Activated CD4-positive, CD25-positive, alpha-beta regulatory T cell (primary cell): ENCODE data around the gene MANBA.

ENCODE experiments used
- DNase-seq, 4 experiments: peaks; one replicate each; lab custom pipeline; 2025; lab: John Stamatoyannopoulos, UW

The MANBA gene

DNA sequence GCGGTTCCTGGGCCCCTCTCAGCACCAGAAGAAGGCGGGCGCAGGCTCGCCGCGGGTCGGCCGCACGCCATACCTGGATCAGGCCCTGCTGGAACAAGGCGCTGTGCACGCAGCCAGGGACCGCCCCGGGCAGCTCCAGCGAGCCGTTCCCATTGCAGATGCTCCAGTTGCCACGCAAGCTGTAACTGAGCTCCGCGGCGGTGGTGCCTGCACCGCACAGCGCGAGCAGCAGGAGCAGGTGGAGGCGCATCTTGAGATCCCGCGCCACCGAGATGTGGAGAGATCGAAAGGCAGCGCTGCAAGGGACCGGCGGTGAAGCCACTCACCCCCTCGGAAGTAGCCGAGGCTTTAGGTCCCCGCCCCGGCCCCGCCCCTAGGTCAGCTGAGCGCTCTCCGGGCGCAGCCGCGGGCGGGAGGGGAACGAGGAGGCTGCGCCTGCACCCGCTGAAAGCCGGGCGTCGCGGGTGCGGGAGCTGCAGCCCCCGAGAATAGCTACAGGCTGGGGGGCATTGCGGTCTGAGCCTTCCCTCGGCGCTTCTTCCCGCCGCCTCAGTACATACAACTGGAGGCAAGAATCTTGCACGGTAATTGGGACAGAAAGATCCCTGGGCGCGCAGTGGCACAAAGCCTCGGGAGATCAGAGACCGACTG is at the start of gene MANBA:
TSS of gene MANBA (minus strand) at position 324 of the 651 bp plus-strand sequence. CDS start at position 250, 74 bp downstream.
- DNase-seq, result peak; percentile 63 to 79 (median 70)

DNA sequence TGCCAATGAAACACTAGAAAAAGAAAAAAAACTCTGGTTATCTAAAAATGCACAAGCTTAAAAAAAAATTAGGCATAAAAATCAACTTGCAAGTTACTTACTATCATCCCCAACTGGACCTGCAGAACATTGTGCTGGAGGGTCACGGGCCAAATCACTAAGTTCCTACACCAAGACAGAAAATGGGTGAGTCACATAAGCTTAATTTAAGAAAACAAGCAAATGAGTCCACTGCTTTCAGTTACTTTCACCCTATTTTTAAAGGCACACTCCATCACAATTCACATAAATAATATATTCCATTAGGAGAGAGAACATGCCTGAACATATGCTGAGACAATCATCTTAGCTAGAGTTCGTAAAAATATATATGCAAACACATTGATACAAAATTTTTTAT is 48.9 kb upstream of the MANBA start:
- no peak for DNase-seq

DNA sequence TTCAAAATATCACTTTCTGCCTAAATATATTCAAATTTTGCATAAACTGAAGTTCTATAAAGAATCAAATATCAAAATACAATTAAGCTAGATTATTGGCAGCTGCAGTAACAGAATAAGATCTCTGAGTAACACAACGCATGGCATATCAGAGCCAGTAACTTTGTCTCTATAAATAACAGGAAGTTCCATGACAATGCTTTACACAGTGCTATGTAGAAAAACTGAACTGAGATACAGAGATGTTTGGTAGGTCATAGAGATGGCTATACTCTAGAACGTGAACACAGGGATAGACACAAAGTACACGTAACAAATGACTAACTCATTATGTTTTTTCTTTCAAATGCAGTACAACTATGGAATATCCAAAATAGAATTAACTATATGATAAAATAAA is 48.4 kb upstream of the MANBA start:
- DNase-seq, result no peak

DNA sequence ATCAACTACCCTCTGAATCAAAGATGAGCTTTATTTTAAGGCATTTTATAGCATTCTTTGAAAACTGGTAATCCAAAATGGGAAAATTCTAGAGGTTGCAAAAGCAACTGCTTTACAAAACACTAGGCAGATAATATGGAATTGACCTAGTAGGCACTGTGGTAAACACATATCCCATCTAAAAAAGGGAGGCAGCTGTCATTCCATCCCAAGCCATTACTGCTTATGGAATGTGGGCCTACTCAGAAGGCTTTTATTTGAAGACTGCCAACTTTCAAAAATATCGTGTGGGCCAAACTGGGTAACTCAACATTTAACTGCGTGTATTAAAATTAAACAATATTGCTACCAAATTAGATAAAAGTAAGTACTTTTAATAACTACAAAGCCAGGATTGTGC is 47.2 kb upstream of the MANBA start:
- DNase-seq, result no peak

DNA sequence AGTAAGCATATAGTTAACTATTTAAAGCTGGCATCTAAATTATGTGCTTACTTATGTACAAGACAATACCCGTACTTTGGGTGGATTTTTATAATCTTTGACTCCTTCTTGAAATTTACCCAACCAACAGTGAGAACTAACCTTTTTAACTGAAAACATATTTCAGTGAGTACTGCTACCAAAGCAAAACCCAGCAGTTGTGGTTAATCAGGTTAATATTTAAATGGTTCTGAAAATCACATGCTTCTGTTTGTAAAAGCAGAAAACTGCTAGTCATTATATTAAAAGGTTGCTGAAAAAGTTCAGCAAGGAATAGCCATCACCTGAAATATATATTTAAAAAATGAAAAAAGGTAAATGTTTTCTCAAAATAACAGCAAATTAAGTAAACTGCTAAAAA is 46.6 kb upstream of the MANBA start:
- DNase-seq, result no peak

DNA sequence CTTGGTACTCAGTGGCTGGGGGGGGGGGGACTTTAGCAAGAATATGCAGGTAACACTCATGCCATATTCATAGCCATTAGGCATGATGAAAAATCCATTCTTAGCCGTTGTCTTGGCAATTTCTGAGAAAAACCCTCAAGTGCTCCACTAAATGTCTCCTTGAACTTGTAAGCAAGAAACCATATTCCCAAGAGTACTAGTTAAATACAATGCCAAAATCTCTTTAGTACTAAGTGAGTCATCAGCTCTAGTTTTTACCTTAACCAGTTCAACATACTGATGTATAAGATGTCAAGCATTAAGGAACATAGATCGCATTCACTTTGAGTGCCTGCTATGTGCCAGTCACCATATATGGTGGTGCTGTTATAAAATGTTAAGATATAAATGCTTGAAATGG is 39.0 kb upstream of the MANBA start:
- no peak for DNase-seq

DNA sequence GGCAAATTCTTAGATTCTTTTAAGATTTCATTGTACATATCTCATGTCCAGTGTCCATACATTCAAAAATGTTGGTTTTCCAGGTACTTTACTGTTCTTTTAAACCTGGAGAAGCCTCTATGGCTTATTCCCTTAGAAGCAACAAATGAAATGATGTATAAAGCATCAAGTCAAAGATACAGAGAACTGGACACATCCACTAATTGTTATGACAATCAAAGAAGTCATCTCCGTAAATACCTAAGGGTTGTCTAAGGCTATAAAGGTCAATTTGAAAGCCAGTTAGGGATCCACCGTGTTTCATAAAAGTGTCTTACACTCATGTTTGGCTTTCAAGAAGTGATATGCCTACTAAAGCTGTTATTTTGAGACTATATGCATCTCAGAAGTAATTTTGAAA is 34.2 kb upstream of the MANBA start:
- no peak for DNase-seq

DNA sequence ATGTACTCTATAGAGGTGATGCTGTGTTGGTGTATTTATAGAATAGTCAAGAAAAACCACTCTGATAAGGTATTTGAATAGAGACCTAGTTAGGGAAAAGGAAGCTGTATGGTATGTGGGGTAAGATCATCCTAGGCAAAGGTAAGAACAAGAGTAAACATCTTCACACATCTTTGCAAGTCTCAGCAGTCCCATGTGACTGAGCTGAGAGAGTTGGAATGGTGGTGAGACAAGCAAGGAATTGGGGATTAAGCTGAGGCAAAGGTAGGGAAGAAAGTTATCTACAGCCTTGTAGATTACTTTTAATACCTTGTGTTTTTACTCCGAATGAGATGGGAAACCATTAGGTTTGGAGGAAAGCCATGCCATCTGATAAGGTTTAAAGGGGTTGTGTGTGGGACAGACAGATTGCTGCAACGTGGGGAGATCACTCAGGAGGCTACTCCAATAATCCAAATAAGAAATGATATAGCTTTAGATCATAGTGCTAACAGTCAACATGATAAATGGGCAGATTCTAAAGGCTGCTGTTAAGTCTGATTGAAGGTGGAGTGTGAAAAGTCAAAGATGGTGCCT is 31.7 kb upstream of the MANBA start:
- DNase-seq, result no peak

DNA sequence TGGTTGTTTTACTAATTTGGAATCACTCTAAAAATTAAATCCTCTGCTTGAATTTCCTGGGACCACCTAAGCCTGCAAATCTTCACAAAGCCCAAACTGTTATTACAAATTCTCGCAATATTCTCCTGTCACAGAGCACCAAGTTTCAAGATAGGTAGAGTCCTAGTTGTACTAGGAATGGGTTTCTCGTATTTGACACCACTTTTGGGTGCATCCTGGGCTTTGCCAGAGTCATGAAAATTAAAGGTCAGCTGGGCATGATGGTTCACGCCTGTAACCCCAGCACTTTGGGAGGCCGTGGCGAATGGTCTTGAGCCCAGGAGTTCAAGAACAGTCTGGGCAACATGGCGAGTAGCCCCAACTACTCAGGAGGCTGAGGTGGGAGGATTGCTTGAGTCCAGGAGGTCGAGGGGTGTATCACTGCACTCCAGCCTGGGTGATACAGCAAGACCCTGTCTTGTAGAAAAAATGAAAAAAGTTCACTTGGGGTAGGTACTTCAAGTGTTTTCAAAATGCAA is 30.6 kb upstream of the MANBA start:
- no peak for DNase-seq

DNA sequence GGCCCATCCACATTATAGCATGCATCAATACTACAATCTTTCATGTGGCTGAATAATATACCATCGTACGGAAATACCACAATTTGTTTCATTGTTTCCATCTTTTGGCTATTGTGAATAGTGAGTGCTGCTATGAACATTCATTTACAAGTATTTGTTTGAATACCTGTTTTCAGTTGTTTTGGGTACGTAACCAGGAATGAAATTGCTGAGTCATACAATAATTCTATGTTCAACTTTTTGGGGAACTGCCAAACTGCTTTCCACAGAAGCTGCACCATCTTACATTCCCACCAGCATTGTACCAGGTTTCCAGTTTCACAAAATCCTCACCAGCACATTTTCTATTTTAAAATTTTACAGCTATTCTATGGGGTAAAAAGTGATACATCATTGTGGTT is 28.5 kb upstream of the MANBA start:
- DNase-seq, result no peak

DNA sequence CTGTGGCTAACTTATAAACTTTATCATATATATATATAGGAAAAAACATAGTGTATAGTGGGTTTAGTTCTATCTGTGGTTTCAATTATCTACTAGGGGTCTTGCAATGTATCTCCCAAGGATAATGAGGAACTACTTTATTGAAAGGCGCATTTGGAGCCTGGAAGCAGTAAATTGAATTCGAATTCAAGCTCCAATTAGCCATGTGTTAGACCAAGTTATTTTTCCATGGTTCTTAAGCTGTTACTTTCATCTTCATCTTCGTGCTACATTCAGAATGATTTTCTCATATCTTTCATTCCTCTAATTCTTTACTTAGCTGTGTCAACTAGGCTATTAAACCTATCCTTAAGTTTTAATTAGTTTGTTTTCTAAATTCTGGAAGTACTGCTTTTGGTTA is 27.2 kb upstream of the MANBA start:
- DNase-seq, result no peak

DNA sequence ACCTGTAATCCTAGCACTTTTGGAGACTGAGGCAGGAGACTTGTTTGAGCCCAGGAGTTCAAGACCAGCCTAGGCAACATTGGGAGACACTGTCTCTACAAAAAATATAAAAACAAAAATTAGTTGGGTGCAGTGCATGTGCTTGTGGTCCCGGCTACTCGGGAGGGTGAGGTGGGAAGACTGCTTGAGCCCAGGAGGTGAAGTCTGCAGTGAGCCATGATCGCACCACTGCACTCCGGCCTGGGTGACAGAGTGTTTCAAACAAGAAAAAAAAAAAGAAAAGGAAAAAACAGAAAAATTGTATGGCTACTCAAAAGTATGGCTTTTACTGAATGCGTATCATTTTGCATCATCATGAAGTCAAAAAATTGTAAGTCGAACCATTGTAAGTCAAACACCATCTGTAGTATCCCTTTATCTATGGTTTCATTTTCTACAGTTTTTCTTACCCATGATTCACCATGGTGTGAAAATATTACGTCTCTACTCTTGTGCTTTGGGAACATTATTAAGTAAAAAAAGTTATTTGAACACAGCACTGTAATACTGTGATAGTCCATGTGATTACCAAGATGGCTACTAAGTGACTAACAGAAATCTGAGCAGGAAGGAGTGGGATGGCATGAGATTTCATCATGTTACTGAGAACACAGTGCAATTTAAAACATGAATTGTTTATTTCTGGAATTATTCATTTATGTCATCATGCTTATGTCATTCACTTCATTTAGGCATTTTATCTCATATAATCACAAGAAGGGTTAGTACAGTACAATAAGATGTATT is 26.5 kb upstream of the MANBA start:
- no peak for DNase-seq

DNA sequence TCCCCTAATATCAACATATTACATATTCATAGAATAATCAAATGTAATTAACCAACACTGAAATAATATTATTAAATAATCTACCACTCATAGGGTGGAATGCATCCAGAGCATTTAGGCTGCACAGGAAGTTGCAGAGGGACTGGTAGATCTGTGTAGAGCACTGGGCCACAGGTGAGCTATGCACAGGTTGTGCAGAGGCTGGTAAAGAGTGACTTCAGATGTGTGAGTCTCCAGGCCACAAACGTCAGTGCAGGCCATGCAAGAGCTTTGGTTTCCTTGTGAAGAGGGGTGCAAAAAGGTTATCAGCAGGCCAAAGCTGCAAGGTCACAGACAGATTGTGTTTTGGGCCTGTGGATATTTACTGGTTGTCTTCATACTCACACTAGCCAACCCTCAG is 25.5 kb upstream of the MANBA start:
- no peak for DNase-seq

DNA sequence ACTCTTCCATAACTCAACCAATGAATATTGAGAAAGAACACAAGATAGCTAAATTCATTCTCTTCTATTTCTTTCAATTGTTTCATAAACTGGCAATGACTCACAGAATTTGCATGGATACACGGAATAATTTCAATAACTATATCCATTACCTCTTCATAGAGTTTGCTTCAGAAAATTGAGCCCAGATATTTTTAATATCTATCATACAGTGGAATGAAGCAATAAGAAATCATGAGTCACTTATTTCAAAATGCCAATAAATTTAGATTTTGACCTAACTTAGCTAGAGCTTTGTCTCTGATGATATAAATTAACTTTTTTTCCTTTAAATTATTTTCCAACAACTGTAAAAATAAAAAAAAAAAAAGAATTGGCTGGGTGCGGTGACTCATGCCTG is 22.2 kb upstream of the MANBA start:
- DNase-seq, result no peak

DNA sequence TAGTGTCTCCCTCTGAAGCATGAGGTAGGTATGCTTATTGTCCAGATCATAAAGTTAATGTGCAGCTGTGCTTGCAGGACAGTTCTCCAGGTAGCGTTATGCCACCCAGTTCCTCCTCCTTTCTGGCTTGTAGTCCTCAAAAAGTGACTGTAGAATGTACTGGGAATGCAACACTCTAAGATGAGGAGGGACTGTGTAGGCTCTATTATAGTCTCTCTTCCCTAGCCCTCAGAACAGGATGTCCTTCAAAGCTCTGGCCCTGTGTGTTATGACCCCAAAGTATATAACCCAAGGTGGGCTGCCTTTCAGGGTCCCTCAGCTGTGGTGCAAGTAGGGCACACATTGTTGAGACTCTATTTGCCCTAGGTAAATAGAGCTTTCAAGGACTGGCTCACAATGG is 20.8 kb upstream of the MANBA start:
- no peak for DNase-seq

DNA sequence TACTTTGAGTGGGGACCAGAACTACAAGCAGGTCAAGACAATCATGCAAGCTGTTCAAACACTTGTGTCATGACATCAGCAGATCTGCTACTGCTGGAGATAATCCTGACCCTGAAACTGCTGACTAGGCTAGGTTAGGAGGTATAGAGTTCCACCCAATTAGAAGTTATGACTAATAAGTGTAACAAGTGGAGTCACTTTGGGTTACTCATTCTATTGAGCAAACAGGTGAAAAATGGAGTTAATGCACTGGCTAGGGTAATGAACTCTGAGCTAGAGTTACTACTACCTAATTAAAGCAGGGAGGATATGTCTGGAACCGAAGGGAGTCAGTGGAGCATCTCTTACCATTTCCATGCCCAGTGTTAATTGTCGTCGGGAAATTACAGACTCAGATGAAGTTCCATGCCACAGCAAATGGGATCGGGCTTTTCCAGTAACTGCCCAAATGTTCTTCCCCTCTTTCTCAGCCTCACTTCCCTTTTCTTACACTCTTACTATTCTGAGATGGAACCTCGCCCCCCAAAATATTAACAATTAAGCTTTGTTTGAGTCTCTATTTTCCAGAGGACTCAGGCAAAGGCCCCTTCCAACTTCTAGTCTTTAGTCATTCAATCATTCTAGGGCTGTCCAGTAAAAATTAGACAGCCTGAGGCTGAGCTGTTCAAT is 19.8 kb upstream of the MANBA start:
- no peak for DNase-seq

DNA sequence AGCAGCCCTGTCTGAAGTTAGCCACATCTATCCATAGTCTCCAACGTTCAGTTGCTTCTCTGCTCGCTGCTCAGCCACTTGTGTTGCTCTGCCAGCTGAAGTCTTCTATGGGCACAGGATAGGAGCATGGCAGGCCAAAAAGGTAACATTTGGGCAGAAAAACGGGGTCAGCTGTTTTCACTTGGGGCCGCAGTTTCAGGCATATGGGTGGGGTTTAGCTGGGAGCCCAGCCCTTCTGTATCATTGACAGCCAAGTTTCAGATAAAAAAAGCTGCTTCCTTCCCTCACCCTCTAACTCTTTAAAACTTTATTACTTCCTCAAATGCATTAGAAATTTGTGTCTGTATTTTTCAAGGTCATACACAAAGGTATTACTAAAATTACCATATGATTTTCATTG is 18.4 kb upstream of the MANBA start:
- no peak for DNase-seq

DNA sequence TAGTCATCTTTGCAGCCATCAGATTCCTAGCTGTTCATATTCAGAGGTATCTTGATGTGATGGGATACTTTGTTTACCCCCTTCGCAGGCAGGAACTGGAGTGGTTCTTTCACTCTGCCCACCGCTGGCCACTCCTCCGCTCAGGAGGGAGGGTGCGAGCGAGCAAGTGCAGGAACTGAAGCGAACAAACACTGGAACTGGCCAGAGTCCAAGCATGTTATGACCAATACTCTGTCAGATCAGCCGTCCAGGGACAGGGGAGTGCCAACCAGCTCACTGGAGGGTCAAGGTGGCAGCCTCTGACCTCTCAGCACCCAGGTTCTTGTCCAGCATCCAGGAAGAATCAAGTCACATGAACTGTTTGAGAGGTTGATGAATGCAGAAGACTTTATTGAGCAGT is 18.0 kb upstream of the MANBA start:
- no peak for DNase-seq

DNA sequence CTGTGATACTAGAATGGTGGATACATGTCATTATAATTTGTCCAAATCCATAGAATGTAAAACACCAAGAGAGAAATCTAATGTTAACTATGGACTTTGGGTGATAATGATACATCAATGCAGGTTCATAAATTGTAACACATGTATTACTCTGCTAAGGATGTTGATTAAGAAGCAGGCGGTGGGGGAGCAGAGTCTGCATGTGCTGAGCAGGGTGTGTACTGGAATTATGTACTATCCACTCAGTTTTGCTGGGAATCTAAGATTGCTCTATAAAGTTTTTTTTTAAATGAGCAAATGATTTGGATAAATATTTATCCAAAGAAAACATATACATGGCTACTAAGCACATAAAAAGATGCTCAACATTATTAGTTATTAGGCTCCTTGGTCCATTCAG is 15.0 kb upstream of the MANBA start:
- DNase-seq, result no peak

DNA sequence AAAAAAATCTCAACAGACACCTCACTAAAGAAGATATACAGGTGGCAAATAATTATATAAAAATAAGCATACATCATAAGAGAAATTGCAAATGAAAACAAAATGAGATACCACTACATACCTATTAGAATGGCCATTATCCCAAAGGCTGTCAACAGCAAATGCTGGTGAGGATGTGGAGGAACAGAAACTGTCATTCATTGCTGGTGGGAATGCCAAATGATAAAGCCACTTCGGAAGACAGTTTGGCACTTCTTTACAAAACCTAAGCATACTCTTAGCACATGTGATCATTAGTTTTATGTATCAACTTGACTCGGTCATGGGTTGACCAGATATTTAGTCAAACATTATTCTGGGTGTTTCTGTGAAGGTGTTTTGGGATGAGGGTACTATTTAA is 13.5 kb upstream of the MANBA start:
- DNase-seq, result no peak

DNA sequence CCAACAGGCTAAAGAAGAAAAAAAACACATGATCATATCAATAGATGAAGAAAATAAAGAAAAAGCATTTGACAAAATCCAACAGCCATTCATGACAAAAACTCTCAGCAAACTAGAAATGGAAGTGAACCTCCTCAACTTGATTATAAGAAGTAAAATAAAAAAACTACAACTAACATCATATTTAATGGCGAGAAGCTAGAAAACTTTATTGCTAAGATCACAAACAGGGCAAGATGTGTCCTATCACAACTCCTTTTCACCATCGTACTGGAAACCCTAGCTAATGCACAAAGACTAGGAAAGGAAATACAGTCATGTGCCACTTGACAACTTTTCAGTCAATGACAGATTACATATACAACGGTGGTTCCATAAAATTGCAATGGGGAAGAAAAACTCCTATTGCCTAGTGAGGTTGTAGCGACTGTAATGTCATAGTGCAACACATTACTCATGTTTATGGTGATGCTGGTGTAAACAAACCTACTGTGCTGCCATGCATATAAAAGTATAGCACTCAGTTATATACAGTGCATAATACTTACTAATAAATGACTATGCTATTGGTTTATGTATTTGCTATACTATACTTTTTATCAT is 12.1 kb upstream of the MANBA start:
- no peak for DNase-seq

DNA sequence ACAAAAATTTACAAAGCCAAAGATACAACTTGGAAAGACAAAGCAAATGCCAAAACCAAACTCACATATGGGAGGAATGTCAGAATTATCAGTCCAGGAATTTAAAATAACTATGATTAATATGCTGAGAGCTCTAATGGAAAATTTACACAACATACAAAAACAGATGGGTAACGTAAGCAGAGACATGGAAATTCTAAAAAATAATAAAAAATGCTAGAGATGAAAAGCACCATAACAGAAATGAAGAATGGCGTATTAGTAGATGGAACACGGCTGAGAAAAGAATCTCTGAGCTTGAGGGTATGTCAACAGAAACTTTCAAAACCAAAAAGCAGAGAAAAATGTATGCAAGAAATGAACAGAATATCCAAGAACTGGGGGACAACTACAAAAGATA is 4.1 kb upstream of the MANBA start:
- DNase-seq, result no peak
